Lower leg skin (tissue), 3 donors: ENCODE data around the gene FAM131C.

Experiments used
- POLR2A ChIP-seq, 2 donors: fragments of 450-650 bp; IDR thresholded peaks; one replicate each; pipeline ENCODE4 v1.6.1; 2016 to 2017; ENCODE audit warnings: antibody characterized with exemption in 2 of 2, mild to moderate bottlenecking in 1 of 2, moderate library complexity in 1 of 2
- TF ChIP-seq, protein P1 (sequence below), 3 donors: fragments of 450-650 bp; IDR thresholded peaks; one replicate each; pipeline ENCODE4 v1.5.1; 2016; ENCODE audit warnings: antibody characterized with exemption in 3 of 3, mild to moderate bottlenecking in 3 of 3, moderate library complexity in 2 of 3

DNA sequence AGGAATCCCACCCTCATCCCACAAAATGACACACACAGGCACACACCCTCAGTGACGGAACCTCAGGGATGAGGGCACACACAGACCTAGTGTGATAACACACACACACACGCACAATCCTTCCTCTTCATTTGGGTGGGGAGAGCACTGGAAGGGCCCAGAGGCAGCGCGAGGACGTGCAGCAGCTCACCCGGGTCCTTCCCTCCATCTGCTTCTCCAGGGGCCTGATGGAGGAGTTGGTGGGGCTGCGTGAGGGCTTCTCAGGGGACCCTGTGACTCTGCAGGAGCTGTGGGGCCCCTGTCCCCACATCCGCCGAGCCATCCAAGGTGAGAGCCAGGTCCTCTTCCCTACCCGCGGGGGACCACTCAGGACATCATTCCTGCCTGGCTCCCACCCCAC, 51.1 kb downstream of the FAM131C start:
- TF ChIP-seq, protein P1, sequence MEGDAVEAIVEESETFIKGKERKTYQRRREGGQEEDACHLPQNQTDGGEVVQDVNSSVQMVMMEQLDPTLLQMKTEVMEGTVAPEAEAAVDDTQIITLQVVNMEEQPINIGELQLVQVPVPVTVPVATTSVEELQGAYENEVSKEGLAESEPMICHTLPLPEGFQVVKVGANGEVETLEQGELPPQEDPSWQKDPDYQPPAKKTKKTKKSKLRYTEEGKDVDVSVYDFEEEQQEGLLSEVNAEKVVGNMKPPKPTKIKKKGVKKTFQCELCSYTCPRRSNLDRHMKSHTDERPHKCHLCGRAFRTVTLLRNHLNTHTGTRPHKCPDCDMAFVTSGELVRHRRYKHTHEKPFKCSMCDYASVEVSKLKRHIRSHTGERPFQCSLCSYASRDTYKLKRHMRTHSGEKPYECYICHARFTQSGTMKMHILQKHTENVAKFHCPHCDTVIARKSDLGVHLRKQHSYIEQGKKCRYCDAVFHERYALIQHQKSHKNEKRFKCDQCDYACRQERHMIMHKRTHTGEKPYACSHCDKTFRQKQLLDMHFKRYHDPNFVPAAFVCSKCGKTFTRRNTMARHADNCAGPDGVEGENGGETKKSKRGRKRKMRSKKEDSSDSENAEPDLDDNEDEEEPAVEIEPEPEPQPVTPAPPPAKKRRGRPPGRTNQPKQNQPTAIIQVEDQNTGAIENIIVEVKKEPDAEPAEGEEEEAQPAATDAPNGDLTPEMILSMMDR (IDR thresholded peaks at IDR 0.05), result no peak
- no peak for TF ChIP-seq POLR2A (IDR thresholded peaks at IDR 0.05)
